GM10266 (cell line): Measurements from ENCODE around the gene RPL22L1.

Experiments
- DNase-seq: peaks from one replicate; pipeline ENCODE4 v3.0.0; 2012; ENCODE audit errors: extremely low spot score
- CTCF ChIP-seq: IDR thresholded peaks from 2 replicates; pipeline ENCODE4 v1.5.1; 2012; ENCODE audit warnings: mild to moderate bottlenecking, low read depth; ENCODE audit not compliant: control insufficient read depth, insufficient read depth; ENCODE audit errors: missing control alignments

The RPL22L1 gene

GRCh38 chr3:170816841-170817240 is 53.2 kb downstream of the RPL22L1 start:
- no peak for DNase-seq
- TF ChIP-seq CTCF: no peak

- DNase-seq: no peak
- no peak for TF ChIP-seq CTCF
Observed at GRCh38 chr3:170816341-170816740, 53.7 kb downstream of the RPL22L1 start.

GRCh38 chr3:170815936-170816335 is 54.1 kb downstream of the RPL22L1 start:
- DNase-seq: no peak
- no peak for TF ChIP-seq CTCF

GRCh38 chr3:170815340-170815739 is 54.7 kb downstream of the RPL22L1 start:
- no peak for DNase-seq
- no peak for TF ChIP-seq CTCF
